Omental fat pad (tissue), 4 donors: ENCODE results near the gene TTYH1. TPM values are rescaled to one million over a fixed set of nuclear protein-coding genes. Genes with fewer than 3 reads are reported as not detected.

Source experiments
- ATAC-seq: fragments of 150-250 bp; one replicate; pipeline ENCODE4 v1.9.1; 2016; ENCODE audit warnings: mild to moderate bottlenecking, moderate library complexity; ENCODE audit not compliant: low FRiP score
- DNase-seq: peaks from one replicate; pipeline ENCODE4 v3.0.0-alpha.2; 2019; ENCODE audit warnings: low spot score
- CTCF ChIP-seq, 3 donors: fragments of 450-650 bp; IDR thresholded peaks; one replicate each; pipeline ENCODE4 v1.5.1; 2016 to 2017; ENCODE audit warnings: antibody characterized with exemption in 3 of 3, mild to moderate bottlenecking in 3 of 3, moderate library complexity in 2 of 3
- total RNA-seq, 4 donors: library from RNA; depleted of rRNA; stranded (reverse); fragments of >200 nt; gene quantifications; one replicate each; pipeline ENCODE4 v1.1.0, GENCODE V29; 2016

The TTYH1 gene
- total RNA-seq, 4 donors from 2014 or later = 0.28 to 0.84 TPM; not detected in 2

DNA sequence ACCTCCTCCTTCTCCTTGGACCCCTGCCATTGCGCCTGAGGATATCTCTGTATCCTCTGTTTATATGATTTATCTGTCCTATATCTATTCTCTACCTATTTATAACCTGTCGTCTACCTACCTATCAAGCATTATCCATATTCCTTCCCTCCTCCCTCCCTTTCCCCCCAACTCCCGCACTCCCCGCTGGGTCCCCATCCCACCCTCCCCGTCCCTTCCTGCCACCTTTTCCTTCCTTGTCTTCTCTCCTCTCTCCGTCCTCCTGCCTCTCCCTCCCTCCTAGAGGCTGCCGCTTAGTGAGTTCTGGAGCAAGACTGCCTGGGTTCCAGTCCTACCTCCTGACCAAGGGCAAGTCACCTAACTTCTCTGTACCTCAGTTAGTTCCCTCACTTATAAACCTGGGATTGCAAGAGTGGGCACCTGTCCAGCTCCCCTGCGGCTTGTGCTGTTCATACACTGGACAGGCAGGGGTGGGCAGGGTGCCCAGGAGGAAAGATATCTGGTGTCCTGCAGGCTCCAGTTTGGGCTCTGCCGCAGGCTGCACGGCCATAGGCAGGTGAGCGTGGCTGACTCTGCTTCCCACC lies 16.1 kb downstream of the TTYH1 start:
- no peak for DNase-seq
- no peak for ATAC-seq

DNA sequence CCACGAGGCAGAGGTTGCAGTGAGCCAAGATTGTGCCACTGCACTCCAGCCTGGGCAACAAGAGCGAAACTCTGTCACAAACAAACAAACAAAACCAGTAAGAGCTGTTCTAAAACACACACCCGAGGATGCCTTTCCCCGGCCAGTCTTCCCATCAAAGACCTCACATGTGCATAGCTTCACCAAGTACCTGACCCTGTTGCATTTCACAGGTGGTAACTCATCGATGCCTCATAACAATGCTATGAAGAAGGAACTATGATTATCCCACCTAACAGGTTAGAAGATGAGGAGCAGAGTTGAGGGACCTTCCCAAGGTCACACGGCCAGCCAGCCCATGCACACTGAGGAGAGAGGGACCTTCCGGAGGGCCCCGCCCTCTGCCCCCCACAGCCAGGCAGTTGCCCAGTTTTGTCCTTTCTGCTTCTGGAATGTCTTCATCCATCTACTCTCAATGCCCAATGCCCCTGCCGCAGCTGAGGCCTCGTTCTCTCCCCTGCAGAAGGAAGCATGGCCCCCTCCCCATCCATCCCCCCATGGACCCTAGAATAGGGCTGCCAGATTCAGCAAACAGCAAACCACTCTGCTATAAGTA lies 17.0 kb downstream of the TTYH1 start:
- no peak for TF ChIP-seq CTCF (IDR thresholded peaks at IDR 0.05)
- no peak for ATAC-seq
- DNase-seq = no peak

More for the DNA sequence above, 16.1 kb downstream of the TTYH1 start:
- TF ChIP-seq CTCF (IDR thresholded peaks at IDR 0.05) = no peak

DNA sequence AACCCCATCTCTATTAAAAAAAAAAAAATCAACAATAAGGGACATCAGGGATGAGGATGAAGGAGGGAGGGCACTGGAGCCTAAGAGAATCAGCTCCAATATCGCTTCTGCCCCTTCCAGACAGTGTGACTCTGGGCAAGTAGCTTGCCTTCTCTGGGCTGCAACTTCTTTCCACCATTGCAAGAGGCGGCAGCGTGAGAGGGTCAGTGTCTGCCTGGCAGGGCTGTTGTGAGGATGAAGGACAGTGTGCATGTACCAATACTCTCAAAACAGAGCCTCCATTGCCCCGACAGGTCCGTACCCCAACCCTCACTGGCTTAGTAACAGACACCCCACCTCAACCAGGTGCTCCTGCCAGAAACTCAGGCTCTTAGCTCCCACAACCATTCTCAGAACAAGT lies 18.4 kb downstream of the TTYH1 start:
- no peak for ATAC-seq
- no peak for TF ChIP-seq CTCF (IDR thresholded peaks at IDR 0.05)
- DNase-seq = no peak

DNA sequence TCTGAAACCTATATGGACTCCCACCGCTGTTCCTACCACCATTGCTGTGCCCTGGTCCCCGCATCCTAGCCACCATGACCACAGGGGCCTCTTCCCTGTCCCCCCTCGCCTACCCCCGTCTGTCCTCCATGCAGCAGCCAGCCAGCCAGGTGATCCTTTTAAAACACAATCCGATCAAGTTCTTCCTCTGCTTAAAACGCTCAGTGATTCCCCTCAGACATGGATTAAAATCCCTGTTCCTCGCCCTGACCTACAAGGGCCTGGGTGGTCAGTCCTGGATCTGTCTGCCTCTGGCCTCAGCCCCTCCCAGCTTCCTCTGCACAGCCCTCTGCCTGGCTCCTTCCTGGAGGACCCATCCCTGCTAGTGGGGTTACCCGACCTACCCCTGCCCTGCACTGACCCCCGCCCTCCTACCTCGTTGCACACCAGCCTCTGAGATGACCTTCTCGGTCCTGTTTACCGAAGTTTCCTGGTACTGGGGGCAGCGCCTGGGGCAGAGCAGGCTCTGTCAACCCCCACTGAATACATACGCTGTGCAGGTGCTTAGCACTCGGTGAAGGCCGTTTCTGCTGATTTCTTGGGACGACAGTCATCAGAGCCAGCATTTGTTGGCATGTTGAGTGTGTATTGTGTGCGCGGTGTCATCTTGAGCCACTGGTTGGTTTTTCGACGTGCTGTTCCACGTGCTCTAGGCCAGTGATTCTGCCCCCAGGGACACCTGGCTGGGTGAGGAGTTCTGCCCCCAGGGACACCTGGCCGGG lies 19.0 kb downstream of the TTYH1 start:
- no peak for DNase-seq
- TF ChIP-seq CTCF (IDR thresholded peaks at IDR 0.05) = no peak
- ATAC-seq = no peak

DNA sequence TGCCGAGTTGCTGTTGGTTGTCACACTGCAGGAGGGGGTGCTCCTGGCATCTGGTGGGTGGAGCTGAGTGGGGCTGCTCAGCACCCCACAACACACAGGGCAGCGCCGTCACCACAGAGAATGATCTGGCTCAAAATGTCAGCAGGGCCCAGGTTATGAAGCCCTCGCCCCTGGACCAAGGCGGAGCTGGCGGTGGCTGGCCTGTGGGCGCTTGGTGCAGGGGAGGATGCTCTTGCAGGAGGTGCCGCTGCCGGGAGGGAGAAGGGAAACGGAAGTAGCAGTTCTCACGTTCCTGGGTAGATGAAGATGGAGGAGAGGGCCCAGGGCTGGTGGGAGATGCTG lies 19.6 kb downstream of the TTYH1 start:
- no peak for ATAC-seq
- no peak for TF ChIP-seq CTCF (IDR thresholded peaks at IDR 0.05)
- DNase-seq = no peak

DNA sequence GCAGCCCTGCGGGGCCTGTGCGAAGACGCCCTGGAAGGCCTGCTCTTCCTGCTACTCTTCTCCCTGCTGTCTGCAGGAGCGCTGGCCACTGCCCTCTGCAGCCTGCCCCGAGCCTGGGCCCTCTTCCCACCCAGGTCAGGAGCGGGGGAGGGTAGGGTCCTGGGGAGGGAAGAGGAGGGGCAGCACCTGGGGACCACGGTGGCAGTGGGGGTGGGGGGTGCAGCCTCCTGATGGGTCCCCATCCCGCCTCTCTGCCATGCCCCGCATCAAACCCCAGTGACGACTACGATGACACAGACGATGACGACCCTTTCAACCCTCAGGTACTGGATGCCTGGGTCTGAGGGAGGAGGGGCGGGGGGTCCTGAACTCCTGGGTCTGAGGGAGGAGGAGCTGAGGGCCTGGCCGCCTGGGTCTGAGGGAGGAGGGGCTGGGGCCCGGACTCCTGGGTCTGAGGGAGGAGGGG lies 20.3 kb downstream of the TTYH1 start:
- no peak for ATAC-seq
- no peak for DNase-seq
- no peak for TF ChIP-seq CTCF (IDR thresholded peaks at IDR 0.05)
